Suppressor macrophage treated with lipopolysaccharide for 1 hour (primary cell): ENCODE data around the gene COL6A1.
"Not testable (repeated sequence)": the region's sequence is repeated elsewhere in the genome, so short reads cannot be mapped to it uniquely, and the experiment has no call there.

ENCODE experiments used
- DNase-seq, 3 donors: peaks; one replicate each; pipeline ENCODE4 v3.0.0-alpha.2; 2020 to 2022

COL6A1 gene

DNA sequence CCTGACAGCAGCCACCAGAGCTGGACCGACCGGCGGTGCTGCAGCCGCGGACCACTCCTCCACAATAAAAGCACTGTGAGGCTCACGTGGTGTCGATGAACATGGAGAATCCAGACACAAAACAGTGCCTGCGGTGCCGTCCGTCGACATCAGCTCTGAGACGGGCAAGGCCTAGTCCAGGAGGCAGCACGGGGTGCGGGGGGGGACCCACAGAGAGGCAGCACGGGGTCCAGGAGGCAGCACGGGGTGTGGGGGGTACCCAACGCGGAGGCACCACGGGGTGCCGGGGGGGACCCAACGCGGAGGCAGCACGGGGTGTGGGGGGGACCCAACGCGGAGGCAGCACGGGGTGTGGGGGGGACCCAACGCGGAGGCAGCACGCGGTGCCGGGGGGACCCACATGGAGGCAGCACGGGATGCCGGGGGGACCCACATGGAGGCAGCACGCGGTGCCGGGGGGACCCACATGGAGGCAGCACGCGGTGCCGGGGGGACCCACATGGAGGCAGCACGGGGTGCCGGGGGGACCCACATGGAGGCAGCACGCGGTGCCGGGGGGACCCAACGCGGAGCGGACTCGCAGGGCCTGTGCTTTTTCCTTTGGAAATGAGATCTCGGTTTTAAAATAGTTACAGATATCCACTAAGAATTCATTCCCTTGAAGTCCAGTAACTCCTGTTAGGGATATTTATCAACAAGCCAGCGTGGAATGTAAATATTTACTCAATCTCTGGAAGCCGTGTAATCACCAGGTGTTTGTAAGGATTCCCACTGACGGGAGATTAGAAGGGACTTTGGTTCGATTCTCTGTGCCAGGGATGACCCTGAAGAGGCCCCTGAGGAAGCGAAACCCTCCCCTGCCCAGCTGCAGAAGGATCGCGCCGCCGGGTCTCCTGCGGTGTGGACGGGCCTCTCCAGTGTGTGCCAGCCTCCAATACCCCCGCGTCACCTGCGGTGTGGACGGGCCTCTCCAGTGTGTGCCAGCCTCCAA is 52.1 kb downstream of the COL6A1 start:
- DNase-seq: no peak

DNA sequence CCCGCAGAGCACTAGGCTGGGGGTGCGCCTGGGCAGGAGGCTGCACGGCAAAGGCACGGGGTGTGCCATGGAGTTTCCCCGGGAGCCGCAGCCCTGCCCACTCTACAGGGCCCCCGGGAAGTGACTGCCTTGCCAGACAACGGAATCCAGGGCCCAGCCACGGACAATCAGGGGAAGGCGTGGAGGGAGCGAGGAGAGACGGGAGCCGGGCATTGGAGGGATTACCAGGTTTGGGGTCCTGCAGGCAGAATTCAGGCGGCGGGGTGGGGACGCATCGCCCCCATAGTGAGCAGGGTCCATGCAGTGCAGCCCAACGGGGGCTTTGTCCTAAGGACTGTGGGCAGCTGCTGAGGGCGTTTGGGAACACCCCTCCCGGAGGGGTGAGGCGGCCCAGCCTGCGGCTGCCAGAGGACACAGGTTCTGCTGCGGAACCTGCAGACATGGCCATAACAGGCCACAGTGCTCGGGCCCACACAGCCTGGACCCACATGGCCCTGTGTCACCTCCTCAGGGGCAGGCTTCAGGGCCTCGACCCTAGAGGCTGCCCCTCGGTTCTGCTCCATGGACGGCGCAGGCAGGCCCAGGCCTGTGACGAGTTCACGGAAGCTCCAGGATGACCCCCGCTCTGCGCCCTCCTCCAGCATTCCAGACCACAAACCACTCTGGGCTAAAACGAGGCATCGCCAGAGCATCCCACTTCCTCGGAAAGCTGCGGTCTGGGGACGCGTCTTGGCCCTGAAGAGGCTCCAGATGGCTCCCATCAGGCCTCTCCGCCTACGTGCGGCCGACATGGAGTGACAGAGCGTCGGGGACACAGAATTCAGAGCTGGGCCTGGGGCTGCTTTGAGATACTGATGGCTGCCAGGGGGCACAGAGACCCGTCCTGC is 54.5 kb downstream of the COL6A1 start:
- DNase-seq: no peak

- no peak for DNase-seq
Observed at GRCh38 chr21:46036696-46037330, 55.2 kb downstream of the COL6A1 start.

- no peak for DNase-seq
Observed at GRCh38 chr21:46037331-46038325, 56.1 kb downstream of the COL6A1 start.

DNA sequence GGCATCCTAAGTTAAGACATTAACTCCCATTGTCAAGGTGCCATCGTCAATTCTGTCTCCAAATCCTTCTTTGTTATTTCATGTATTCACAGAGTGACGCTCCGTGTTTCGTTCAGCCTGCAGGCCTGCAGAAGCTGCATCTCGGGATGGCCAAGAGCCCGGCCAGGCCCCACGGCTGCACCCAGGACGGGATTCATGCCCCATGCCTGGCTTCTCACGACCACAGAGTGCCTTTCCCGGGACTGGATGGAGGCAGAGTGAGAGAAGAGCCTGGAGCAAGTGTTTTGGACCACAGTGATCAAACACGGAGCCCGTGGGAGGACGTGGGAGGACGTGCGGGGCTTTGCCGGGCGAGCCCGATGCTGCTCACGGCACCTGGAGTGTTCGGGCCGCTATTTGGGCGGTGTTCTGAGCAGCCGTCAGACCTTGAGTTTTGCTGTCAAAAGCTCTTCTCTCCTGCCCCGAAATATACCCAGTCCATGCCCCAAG is 56.8 kb downstream of the COL6A1 start:
- no peak for DNase-seq

DNA sequence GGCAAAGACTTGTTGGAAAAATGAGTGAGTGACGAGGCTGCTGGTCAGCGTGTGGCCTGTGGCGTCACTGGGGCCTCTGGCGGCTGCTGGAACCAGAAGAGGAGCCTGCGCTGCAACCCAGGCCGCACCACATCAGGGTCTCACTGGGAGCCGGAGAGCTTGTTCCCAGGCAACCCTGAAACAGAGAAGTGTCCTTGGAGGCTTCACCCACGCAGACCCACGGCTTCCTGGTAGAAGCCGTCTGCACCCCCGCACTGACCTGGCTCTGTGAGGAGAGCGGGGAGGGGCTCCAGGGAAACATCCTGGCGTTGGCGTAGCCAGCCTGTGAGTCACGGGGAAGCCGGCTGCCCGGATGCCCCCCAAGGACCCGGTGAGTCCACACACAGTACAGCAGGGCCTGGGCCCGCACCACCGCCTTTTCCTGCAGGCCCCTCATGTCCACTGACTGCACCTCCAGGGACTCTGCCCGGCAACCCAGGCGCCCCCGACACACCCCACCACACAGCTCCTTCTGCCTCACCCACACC is 57.4 kb downstream of the COL6A1 start:
- peak in 1 of 3 donors; percentile 25 for DNase-seq

DNA sequence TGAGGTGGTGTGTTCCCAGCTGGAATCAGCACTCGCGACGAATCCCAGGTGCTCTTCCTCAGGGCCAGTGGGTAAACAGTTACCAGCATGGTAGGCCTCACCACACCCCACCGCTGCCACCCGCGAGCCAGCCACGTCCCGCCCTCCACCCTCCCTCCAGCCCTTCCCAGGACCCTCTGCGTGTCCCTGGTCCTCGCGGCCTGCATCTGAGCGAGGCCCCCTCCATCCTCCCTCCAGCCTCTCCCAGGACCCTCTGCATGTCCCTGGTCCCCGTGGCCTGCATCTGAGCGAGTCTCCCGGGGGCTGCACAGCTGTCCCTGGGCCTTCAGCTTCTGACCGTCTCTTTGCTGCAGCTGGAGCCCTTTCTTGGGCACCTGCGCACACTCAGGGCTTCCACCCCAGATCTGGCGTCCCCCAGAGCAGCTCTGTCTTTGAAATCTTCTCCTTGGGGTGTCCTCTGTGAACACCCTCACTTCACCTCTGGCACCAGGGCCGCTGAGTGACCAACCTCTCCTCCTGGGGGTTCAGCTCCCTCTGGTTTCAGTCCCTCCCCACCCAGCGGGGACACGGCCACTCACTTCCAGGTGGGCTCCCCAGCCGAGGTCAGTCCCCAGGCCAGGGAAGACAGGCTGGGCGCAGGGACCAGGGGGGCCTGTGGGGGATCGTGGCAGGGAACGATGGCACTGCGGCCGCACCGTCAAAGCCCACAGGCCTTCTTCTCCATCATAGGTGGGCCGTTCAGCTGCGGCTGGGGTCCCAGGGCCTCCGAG is 58.5 kb downstream of the COL6A1 start:
- DNase-seq: no peak

- DNase-seq: no peak
Observed at GRCh38 chr21:46040707-46041106, 59.1 kb downstream of the COL6A1 start.

- no peak for DNase-seq
Observed at GRCh38 chr21:46041183-46041582, 59.6 kb downstream of the COL6A1 start.

GRCh38 chr21:46045154-46045553 is 63.6 kb downstream of the COL6A1 start:
- no peak for DNase-seq

DNA sequence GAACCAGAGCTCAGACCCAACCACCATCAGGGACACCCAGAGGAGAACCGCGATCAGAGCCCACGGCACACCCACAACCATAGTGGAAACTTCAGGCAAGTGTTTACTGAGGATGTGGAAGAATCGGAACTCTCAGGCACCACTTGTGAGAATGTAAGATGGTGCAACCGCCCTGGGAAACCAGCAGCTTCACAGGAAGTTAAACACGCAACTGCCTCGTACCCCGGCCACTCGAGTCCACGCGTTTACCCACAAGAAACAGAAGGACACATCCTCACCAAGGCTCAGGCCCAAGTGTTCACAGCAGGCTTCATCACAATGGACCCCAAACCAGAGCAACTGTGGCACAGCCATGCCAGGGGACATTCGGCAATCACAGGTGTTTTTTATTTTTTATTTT is 64.9 kb downstream of the COL6A1 start:
- DNase-seq: no peak

DNA sequence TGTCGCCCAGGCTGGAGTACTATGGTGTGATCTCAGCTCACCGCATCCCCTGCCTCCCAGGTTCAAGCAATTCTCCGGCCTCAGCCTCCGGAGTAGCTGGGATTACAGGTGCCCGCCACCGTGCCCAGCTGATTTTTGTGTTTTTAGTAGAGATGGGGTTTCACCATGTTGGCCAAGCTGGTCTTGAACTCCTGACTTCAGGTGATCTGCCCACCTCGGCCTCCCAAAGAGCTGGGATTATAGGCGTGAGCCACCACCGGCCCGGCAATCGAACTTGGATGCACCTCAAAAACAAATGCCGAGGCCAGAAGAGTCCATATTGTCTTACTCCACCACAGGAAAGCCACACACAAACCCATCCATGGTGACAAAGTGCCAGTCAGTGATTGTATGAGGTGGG is 65.3 kb downstream of the COL6A1 start:
- not testable (repeated sequence) for DNase-seq

DNA sequence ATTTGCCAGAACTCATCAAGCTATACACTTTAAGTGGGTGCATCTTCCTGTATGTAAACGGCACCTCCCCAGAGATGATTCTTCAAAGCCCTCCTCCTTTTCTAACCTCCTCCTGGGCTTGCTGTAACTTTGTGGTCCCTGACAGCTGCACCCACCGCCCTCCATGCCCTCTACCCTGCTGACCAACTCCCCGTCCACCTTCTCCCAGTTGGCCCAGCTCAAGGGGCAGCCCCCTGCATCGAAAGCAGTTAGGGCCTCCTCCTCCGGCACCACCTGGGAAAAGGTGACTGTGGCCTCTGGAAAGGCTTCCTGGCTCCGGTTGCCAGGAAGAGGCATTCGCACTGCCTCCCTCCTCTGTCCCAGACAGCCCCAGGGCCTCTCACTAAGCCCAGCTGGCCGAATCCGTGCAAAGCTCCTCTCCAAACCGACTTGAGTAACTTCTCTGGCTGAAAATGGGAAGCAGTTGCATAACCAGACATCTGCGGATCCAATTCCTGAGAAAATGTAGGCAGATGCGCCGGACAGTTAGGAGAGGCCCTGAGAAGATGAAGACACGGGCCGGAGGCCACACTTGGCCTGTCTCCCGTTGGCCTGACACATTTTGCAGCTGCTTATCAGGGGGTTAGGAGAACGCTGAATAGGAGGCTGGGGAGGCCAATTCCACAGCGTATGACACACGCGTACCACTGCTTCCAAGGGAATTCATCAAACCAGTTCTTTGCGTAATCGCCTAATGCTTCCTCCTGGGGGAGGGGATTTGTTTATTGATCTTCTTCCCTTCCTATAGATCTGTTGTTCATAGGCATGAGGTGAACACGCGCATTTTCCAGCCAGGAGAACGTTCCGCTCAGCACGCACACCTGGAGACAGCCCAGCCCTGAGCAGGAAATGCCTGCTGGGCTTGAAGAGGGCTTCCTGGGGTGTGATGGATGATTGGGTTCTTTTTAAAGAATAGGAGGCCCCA is 67.6 kb downstream of the COL6A1 start:
- DNase-seq: no peak

- DNase-seq: no peak
Observed at GRCh38 chr21:46049890-46050667, 68.5 kb downstream of the COL6A1 start.

DNA sequence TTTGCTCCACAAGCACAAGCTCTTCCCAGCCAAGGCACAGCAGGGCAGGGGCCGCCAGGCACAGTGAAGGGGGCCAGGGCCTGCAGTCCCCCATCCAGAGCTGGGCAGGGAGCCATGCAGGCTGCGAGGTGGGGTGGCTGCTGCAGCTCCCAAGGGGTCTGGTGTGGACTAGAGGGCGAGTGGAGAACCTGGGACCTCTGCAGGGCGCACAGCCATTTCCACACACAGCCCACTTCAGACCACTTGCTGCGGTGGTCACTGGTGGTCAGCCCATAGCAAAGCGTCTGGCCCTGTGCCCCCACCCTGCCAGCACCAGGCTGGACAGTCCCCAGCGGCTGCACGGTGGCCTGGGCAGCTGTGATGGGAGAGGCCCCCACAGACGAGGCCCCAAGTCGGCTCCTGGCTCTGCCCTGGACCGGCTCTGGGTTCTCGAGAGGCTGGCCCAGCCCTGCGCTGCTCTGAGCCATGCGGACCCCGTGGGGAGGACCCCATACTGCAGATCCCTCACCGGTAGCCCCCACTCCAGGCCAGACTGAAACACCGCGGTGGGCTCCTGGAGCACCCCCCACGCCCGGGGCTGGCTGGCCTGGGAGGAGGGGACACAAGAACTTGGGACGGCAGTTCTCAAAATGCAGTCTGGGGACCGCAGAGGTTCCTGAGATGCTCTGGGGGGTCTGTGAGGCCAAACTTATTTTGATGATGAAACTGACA is 69.3 kb downstream of the COL6A1 start:
- no peak for DNase-seq

DNA sequence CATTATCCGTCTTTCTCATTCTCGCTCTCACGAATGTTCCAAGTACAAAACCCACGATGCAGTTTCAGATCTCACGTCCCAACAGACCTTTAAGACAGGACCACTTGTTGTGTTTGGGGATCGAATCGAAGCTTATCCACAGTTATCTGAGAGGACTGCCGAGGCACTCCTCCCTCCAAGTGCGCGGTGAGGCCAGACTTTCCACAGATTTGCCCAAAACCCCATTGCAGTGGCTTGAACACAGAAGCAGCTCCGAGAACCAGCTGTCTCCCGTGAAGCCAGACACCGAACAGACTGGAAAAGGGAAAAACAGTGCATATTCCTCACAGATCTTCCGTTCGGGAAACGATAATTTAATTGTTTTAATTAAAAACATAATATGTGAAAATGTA is 69.8 kb downstream of the COL6A1 start:
- no peak for DNase-seq

GRCh38 chr21:46051821-46052675 is 70.5 kb downstream of the COL6A1 start:
- DNase-seq: no peak
